WTC11 (cell line): ENCODE measurements around the gene LCE1E. TPM values are rescaled to one million over a fixed set of nuclear protein-coding genes. Genes with fewer than 3 reads are reported as not detected.

Source experiments
- ATAC-seq: fragments of 200-7000 bp; cut with Tn5 transposase; 2 replicates; pipeline ENCODE4 v1.10.0; 2021; ENCODE audit warnings: mild to moderate bottlenecking, moderate library complexity
- CTCF ChIA-PET: fragments of 300-600 bp; sonication (Branson Sonifier 250); formaldehyde crosslinking; loops from one replicate; lab custom pipeline; 2021; ENCODE audit warnings: antibody characterized with exemption; lab: Charles Lee
- POLR2A ChIA-PET: fragments of 350-600 bp; sonication (Branson Sonifier 250); formaldehyde crosslinking; loops from one replicate; lab custom pipeline; 2021; ENCODE audit warnings: antibody characterized with exemption; lab: Charles Lee
- DNase-seq: peaks from one replicate; pipeline ENCODE4 v3.0.0; 2021; ENCODE audit warnings: low spot score
- H3K27ac Mint-ChIP-seq: 2 replicates; pipeline ENCODE4 v1.8.0; 2021; ENCODE audit warnings: mixed read lengths
- H3K27me3 Mint-ChIP-seq: 2 replicates; pipeline ENCODE4 v1.8.0; 2021; ENCODE audit warnings: low read depth, mild to moderate bottlenecking, moderate library complexity, mixed read lengths
- H3K36me3 Mint-ChIP-seq: 2 replicates; pipeline ENCODE4 v1.8.0; 2021; ENCODE audit warnings: mixed read lengths
- H3K4me1 Mint-ChIP-seq: 2 replicates; pipeline ENCODE4 v1.8.0; 2022; ENCODE audit warnings: mixed read lengths
- H3K4me3 Mint-ChIP-seq: 2 replicates; pipeline ENCODE4 v1.8.0; 2021; ENCODE audit warnings: mild to moderate bottlenecking, moderate library complexity, mixed read lengths
- H3K9me3 Mint-ChIP-seq: 2 replicates; pipeline ENCODE4 v1.8.0; 2021; ENCODE audit warnings: mixed read lengths
- ATF1 ChIP-seq: sonication (generic); formaldehyde crosslinking; IDR thresholded peaks from 2 replicates; pipeline ENCODE4 v1.8.1; 2023; ENCODE audit warnings: mild to moderate bottlenecking, moderate library complexity, missing genetic modification reagents
- CBFB ChIP-seq: sonication (generic); formaldehyde crosslinking; IDR thresholded peaks from 2 replicates; pipeline ENCODE4 v1.8.1; 2022; ENCODE audit warnings: mild to moderate bottlenecking, low read depth, missing genetic modification reagents
- CREB1 ChIP-seq: sonication (generic); formaldehyde crosslinking; IDR thresholded peaks from 2 replicates; pipeline ENCODE4 v1.8.0; 2023; ENCODE audit warnings: mild to moderate bottlenecking, missing genetic modification reagents
- CREM ChIP-seq: sonication (generic); formaldehyde crosslinking; IDR thresholded peaks from 2 replicates; pipeline ENCODE4 v1.8.1; 2022; ENCODE audit warnings: mild to moderate bottlenecking, missing genetic modification reagents, moderate library complexity
- ELF4 ChIP-seq: sonication (generic); formaldehyde crosslinking; IDR thresholded peaks from 2 replicates; pipeline ENCODE4 v1.8.1; 2022; ENCODE audit warnings: low read depth, mild to moderate bottlenecking, moderate library complexity, missing genetic modification reagents
- ESRRA ChIP-seq: sonication (generic); formaldehyde crosslinking; IDR thresholded peaks from 2 replicates; pipeline ENCODE4 v1.8.1; 2022; ENCODE audit warnings: mild to moderate bottlenecking, missing genetic modification reagents, borderline replicate concordance
- IRF2 ChIP-seq: sonication (generic); formaldehyde crosslinking; IDR thresholded peaks from 2 replicates; pipeline ENCODE4 v1.8.0; 2022; ENCODE audit warnings: low read depth, missing genetic modification reagents, borderline replicate concordance
- KAT7 ChIP-seq: sonication (generic); formaldehyde crosslinking; IDR thresholded peaks from 2 replicates; pipeline ENCODE4 v1.8.1; 2023; ENCODE audit warnings: missing genetic modification reagents, mild to moderate bottlenecking, borderline replicate concordance
- MLX ChIP-seq: sonication (generic); formaldehyde crosslinking; IDR thresholded peaks from 2 replicates; pipeline ENCODE4 v1.8.1; 2023; ENCODE audit warnings: mild to moderate bottlenecking, missing genetic modification reagents, moderate library complexity
- NFATC4 ChIP-seq: fragments of 250-450 bp; sonication (Bioruptor Pico); IDR thresholded peaks from 2 replicates; pipeline ENCODE4 v1.9.0; 2021; ENCODE audit warnings: mild to moderate bottlenecking
- NR2C2 ChIP-seq: sonication (generic); formaldehyde crosslinking; IDR thresholded peaks from 2 replicates; pipeline ENCODE4 v1.8.0; 2022; ENCODE audit warnings: mild to moderate bottlenecking, missing genetic modification reagents
- PRDM15 ChIP-seq: sonication (generic); formaldehyde crosslinking; IDR thresholded peaks from 2 replicates; pipeline ENCODE4 v1.8.0; 2022; ENCODE audit warnings: missing genetic modification reagents
- PRRX2 ChIP-seq: fragments of 250-450 bp; sonication (Bioruptor Pico); IDR thresholded peaks from 2 replicates; pipeline ENCODE4 v1.8.0; 2021; ENCODE audit warnings: mild to moderate bottlenecking
- RELA ChIP-seq: sonication (generic); formaldehyde crosslinking; IDR thresholded peaks from 2 replicates; pipeline ENCODE4 v1.8.1; 2022; ENCODE audit warnings: missing genetic modification reagents, mild to moderate bottlenecking, borderline replicate concordance
- SMAD3 ChIP-seq: sonication (generic); formaldehyde crosslinking; IDR thresholded peaks from 2 replicates; pipeline ENCODE4 v1.8.0; 2022; ENCODE audit warnings: missing genetic modification reagents, mild to moderate bottlenecking, borderline replicate concordance
- SP1 ChIP-seq: sonication (generic); formaldehyde crosslinking; conservative IDR thresholded peaks from 2 replicates; pipeline ENCODE4 v1.8.1; 2022; ENCODE audit warnings: missing genetic modification reagents
- STAT6 ChIP-seq: sonication (generic); formaldehyde crosslinking; conservative IDR thresholded peaks from 2 replicates; pipeline ENCODE4 v1.8.1; 2023; ENCODE audit warnings: mild to moderate bottlenecking, low read depth, missing genetic modification reagents, moderate library complexity
- TEAD1 ChIP-seq: sonication (generic); formaldehyde crosslinking; IDR thresholded peaks from 2 replicates; pipeline ENCODE4 v1.8.0; 2022; ENCODE audit warnings: mild to moderate bottlenecking, missing genetic modification reagents
- ZBTB21 ChIP-seq: sonication (generic); formaldehyde crosslinking; IDR thresholded peaks from 2 replicates; pipeline ENCODE4 v1.8.1; 2023; ENCODE audit warnings: mild to moderate bottlenecking, missing genetic modification reagents, borderline replicate concordance
- ZNF121 ChIP-seq: sonication (generic); formaldehyde crosslinking; IDR thresholded peaks from 2 replicates; pipeline ENCODE4 v1.8.0; 2023; ENCODE audit warnings: missing genetic modification reagents
- ZNF138 ChIP-seq: sonication (generic); formaldehyde crosslinking; conservative IDR thresholded peaks from 2 replicates; pipeline ENCODE4 v1.8.1; 2022; ENCODE audit warnings: mild to moderate bottlenecking, moderate library complexity, missing genetic modification reagents
- ZNF232 ChIP-seq: sonication (generic); formaldehyde crosslinking; IDR thresholded peaks from 2 replicates; pipeline ENCODE4 v1.8.0; 2022; ENCODE audit warnings: mild to moderate bottlenecking, missing genetic modification reagents
- ZNF263 ChIP-seq: sonication (generic); formaldehyde crosslinking; IDR thresholded peaks from 2 replicates; pipeline ENCODE4 v1.8.1; 2022; ENCODE audit warnings: low read depth, mild to moderate bottlenecking, moderate library complexity, missing genetic modification reagents
- ZNF416 ChIP-seq: fragments of 250-450 bp; sonication (Bioruptor Pico); IDR thresholded peaks from 2 replicates; pipeline ENCODE4 v1.9.0; 2021; ENCODE audit warnings: mild to moderate bottlenecking, inconsistent platforms
- total RNA-seq: library from RNA; stranded (reverse); gene quantifications from 3 replicates; pipeline ENCODE4 v1.2.3, GENCODE V29; 2021
- TF ChIP-seq, protein P1 (sequence below): sonication (generic); formaldehyde crosslinking; IDR thresholded peaks from 2 replicates; pipeline ENCODE4 v1.8.1; 2022; ENCODE audit warnings: low read depth, mild to moderate bottlenecking, moderate library complexity, missing genetic modification reagents, borderline replicate concordance
- TF ChIP-seq, protein P2 (sequence below): fragments of 250-450 bp; sonication (Bioruptor Pico); conservative IDR thresholded peaks from 2 replicates; pipeline ENCODE4 v1.9.0; 2021; ENCODE audit warnings: mild to moderate bottlenecking
- TF ChIP-seq, protein P3 (sequence below): sonication (generic); formaldehyde crosslinking; IDR thresholded peaks from 2 replicates; pipeline ENCODE4 v1.8.1; 2022; ENCODE audit warnings: low read depth, missing genetic modification reagents, borderline replicate concordance

LCE1E gene
- total RNA-seq, 1 experiment from 2014 or later: not detected

- Mint-ChIP-seq H3K27me3 (peaks cover 20% of the 10 kb centered on the region), H3K9me3 (peaks cover 97% of the 10 kb centered on the region), H3K4me1 (no peaks in the 10 kb centered on the region), H3K36me3 (peaks cover 87% of the 10 kb centered on the region), H3K4me3 (no peak overlapping the region), H3K27ac (no peak overlapping the region)
- no peak for TF ChIP-seq PRRX2 (CRISPR knock-in tag)
- TF ChIP-seq ELF4 (CRISPR knock-in tag): no peak
- no peak for TF ChIP-seq KAT7 (CRISPR knock-in tag)
- no peak for TF ChIP-seq ZNF232 (CRISPR knock-in tag)
- TF ChIP-seq ZNF138 (CRISPR knock-in tag): no peak
- TF ChIP-seq NFATC4: no peak
- no peak for TF ChIP-seq ATF1 (CRISPR knock-in tag)
- no peak for TF ChIP-seq PRDM15 (CRISPR knock-in tag)
- no peak for TF ChIP-seq CBFB
- TF ChIP-seq, protein P1, sequence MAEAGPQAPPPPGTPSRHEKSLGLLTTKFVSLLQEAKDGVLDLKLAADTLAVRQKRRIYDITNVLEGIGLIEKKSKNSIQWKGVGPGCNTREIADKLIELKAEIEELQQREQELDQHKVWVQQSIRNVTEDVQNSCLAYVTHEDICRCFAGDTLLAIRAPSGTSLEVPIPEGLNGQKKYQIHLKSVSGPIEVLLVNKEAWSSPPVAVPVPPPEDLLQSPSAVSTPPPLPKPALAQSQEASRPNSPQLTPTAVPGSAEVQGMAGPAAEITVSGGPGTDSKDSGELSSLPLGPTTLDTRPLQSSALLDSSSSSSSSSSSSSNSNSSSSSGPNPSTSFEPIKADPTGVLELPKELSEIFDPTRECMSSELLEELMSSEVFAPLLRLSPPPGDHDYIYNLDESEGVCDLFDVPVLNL (CRISPR knock-in tag): no peak
- TF ChIP-seq RELA (CRISPR knock-in tag): no peak
- TF ChIP-seq ESRRA (CRISPR knock-in tag): no peak
- TF ChIP-seq ZNF121 (CRISPR knock-in tag): no peak
- no peak for TF ChIP-seq ZNF416 (CRISPR knock-in tag)
- no peak for TF ChIP-seq CREB1 (CRISPR knock-in tag)
- no peak for TF ChIP-seq NR2C2
- TF ChIP-seq ZNF263 (CRISPR knock-in tag): no peak
- no peak for TF ChIP-seq STAT6 (CRISPR knock-in tag)
- no peak for DNase-seq
- ChIA-PET POLR2A (no interaction called here), CTCF (no interaction called here)
- ATAC-seq: no peak
Observed at GRCh38 chr1:152756872-152757271, 29.2 kb upstream of the LCE1E start.

- peaks cover 20% of the 10 kb centered on the region for H3K27me3 Mint-ChIP-seq
- ChIA-PET POLR2A (no interaction called here), CTCF (no interaction called here)
- H3K4me1 Mint-ChIP-seq: no peaks in the 10 kb centered on the region
- no peak within 1 kb of the TSS for H3K27ac Mint-ChIP-seq
- peaks cover 97% of the 10 kb centered on the region for H3K9me3 Mint-ChIP-seq
- DNase-seq: no peak
- no peak for ATAC-seq
- peaks cover 88% of the 10 kb centered on the region for H3K36me3 Mint-ChIP-seq
- no peak within 1 kb of the TSS for H3K4me3 Mint-ChIP-seq
- no peak for TF ChIP-seq ZNF121 (CRISPR knock-in tag)
- no peak for TF ChIP-seq SP1 (CRISPR knock-in tag)
- no peak for TF ChIP-seq TEAD1
- no peak for TF ChIP-seq ZBTB21 (CRISPR knock-in tag)
- TF ChIP-seq MLX (CRISPR knock-in tag): no peak
- no peak for TF ChIP-seq SMAD3 (CRISPR knock-in tag)
- TF ChIP-seq, protein P2, sequence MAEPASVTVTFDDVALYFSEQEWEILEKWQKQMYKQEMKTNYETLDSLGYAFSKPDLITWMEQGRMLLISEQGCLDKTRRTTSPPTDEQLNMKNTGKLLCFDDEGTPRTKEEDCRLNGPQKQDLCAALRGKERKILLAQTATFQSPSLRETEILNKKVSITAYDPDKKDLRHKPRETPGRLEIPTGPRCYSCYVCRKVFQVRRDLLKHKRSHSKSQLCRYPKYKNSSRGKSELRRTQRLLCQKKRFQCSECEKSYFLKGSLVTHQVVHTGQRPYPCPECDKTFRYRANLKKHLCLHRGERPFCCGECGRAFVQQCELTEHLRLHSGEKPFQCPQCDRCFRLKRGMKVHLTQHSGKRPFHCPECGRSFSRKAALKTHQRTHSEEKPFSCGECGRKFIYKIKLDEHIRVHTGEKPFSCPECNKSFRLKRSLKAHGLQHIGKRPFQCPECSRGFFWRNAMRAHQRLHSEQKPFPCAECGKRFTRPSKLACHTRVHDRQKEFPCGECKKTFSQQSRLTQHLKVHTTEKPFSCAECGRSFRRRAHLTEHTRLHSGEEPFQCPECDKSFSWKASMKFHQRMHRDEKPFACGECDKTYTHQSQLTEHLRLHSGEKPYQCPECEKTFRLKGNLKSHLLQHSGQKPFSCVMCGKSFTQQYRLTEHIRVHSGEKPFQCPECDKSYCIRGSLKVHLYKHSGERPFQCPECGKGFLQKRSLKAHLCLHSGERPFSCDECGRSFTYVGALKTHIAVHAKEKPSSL (CRISPR knock-in tag): no peak
- TF ChIP-seq, protein P3, sequence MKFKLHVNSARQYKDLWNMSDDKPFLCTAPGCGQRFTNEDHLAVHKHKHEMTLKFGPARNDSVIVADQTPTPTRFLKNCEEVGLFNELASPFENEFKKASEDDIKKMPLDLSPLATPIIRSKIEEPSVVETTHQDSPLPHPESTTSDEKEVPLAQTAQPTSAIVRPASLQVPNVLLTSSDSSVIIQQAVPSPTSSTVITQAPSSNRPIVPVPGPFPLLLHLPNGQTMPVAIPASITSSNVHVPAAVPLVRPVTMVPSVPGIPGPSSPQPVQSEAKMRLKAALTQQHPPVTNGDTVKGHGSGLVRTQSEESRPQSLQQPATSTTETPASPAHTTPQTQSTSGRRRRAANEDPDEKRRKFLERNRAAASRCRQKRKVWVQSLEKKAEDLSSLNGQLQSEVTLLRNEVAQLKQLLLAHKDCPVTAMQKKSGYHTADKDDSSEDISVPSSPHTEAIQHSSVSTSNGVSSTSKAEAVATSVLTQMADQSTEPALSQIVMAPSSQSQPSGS: no peak
- TF ChIP-seq ATF1 (CRISPR knock-in tag): no peak
- no peak for TF ChIP-seq IRF2 (CRISPR knock-in tag)
- TF ChIP-seq CREM (CRISPR knock-in tag): no peak
Observed at GRCh38 chr1:152757747-152758146, 28.3 kb upstream of the LCE1E start, which contains the start of gene KPRP. Gene KPRP (plus strand): TSS chr1:152758025. CDS start chr1:152759589, 1,564 bp downstream.
